ENCODE results near the gene TMEM254. TPM values are rescaled to one million over a fixed set of nuclear protein-coding genes. Genes with fewer than 3 reads are reported as not detected.
A peak's percentile ranks its signal among the peaks of the same experiment; 100 is the strongest.

The TMEM254 gene
- total RNA-seq, 6 donors from 2014 or later: 5.7 to 22.4 (median 16.0) TPM

DNA sequence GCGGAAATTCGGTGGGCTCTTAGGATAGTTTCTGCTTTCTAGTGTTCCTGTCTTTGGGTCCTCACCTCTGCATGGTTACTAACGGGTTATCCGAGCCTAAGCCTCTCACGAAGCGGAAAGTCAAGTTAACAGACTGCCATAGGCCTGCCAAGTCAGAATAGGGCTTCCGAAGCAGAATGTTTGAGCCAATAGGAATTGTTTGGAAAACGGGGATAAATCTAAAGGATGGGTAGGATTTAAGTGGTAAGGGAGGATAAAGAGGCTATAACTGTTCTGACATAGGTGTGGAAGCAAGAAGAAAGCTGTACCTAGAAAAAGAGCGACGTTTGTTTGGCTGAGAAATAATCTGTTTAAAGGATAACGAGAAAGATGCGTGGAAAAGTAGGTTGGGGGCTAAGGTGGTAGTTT, 851 bp downstream of the TMEM254 start:
- peaks cover 14 to 20% (median 16%) of the 10 kb centered on the region in 4 donors for H3K4me1 ChIP-seq
- TF ChIP-seq, protein P1, sequence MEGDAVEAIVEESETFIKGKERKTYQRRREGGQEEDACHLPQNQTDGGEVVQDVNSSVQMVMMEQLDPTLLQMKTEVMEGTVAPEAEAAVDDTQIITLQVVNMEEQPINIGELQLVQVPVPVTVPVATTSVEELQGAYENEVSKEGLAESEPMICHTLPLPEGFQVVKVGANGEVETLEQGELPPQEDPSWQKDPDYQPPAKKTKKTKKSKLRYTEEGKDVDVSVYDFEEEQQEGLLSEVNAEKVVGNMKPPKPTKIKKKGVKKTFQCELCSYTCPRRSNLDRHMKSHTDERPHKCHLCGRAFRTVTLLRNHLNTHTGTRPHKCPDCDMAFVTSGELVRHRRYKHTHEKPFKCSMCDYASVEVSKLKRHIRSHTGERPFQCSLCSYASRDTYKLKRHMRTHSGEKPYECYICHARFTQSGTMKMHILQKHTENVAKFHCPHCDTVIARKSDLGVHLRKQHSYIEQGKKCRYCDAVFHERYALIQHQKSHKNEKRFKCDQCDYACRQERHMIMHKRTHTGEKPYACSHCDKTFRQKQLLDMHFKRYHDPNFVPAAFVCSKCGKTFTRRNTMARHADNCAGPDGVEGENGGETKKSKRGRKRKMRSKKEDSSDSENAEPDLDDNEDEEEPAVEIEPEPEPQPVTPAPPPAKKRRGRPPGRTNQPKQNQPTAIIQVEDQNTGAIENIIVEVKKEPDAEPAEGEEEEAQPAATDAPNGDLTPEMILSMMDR (IDR thresholded peaks at IDR 0.05): no peak
- TF ChIP-seq POLR2A (IDR thresholded peaks at IDR 0.05): no peak
- TF ChIP-seq EP300 (IDR thresholded peaks at IDR 0.05): no peak
- ATAC-seq (ENCODE audit: low FRiP score in 2 of 2) (no peak), DNase-seq (no peak)
- no peaks in the 10 kb centered on the region for H3K9me3 ChIP-seq
- H3K27ac ChIP-seq: peak overlapping the region; percentile 86 to 98 (median 92)
- no peaks in the 10 kb centered on the region for H3K27me3 ChIP-seq
- peak overlapping the region; percentile 60 to 86 (median 76) for H3K4me3 ChIP-seq
- 2 to 3% methylated on average over 12 of the region's 12 CpGs for WGBS, 2 donors
- peaks cover 0 to 12% (median 4%) of the 10 kb centered on the region in 4 donors for H3K36me3 ChIP-seq

DNA sequence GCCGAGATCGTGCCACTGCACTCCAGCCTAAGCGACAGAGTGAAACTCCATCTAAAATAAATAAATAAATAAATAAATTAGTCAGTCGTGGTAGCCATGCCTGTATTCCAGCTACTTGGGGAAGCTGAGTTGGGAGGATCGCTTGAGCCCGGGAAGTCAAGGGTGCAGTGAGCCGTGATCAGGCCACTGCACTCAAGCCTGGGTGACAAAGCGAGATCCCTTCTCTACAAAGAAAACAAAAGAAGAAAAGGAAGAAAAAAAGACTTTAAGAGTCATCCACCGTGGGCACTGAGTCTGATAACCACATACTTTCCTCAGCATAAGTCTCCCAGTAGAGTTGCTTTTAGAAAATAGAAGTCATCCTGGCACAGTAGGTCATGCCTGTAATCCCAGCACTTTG, 2.6 kb downstream of the TMEM254 start:
- DNase-seq (no peak), ATAC-seq (ENCODE audit: low FRiP score in 2 of 2) (no peak)
- H3K27ac ChIP-seq: no peak overlapping the region
- H3K4me3 ChIP-seq: no peak overlapping the region
- H3K27me3 ChIP-seq: no peaks in the 10 kb centered on the region
- peaks cover 0 to 12% (median 4%) of the 10 kb centered on the region in 4 donors for H3K36me3 ChIP-seq
- TF ChIP-seq, protein P1 (IDR thresholded peaks at IDR 0.05): no peak
- no peak for TF ChIP-seq POLR2A (IDR thresholded peaks at IDR 0.05)
- no peak for TF ChIP-seq POLR2AphosphoS5 (IDR thresholded peaks at IDR 0.05)
- TF ChIP-seq EP300 (IDR thresholded peaks at IDR 0.05): no peak
- H3K9me3 ChIP-seq: no peaks in the 10 kb centered on the region
- peaks cover 14 to 20% (median 16%) of the 10 kb centered on the region in 4 donors for H3K4me1 ChIP-seq
- WGBS, 2 donors: 88 to 93% methylated on average over 9 of the region's 9 CpGs

DNA sequence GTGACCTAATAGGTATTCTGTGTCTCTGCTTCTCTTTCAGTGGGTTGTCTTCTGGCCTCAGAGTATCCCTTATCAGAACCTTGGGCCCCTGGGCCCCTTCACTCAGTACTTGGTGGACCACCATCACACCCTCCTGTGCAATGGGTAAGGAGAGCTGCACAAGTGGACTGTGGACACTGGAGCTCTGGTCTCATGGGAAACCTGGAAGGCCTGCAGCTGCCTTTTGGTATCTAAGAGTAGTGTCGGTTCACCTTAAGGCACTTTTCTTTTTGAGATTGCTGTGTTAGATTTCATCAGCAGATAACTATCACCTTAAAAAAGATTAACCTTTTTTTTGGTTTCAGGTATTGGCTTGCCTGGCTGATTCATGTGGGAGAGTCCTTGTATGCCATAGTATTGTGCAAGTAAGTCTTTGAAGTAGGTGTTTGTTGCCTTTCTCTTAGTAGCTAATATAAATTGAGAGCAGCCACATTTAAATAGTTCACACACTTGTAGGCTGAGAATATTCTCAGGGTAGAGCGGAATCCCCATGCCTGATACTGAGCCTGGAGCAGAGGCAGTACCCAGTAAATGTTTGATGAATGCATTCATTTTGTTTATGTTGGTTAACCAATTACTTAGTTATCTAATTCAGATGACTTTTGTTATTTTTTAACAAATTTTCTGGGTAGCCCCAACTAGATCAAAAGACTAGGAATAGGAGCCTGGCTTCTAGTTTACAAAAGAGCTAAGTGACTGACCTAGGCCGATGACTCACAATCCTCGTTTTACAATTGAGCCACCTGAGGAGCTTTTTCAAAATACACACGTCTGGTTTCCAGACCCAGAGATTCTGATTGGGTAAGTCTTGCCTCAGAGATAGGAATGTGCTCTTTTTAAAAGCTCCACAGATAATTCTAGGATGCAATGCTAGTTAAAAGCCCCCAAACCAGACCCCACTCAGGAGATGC, 3.6 kb downstream of the TMEM254 start:
- no peaks in the 10 kb centered on the region for H3K9me3 ChIP-seq
- H3K27ac ChIP-seq: no peak overlapping the region
- TF ChIP-seq EP300 (IDR thresholded peaks at IDR 0.05) (no peak), POLR2A (IDR thresholded peaks at IDR 0.05) (no peak), POLR2AphosphoS5 (IDR thresholded peaks at IDR 0.05) (no peak)
- TF ChIP-seq, protein P1 (IDR thresholded peaks at IDR 0.05): no peak
- peaks cover 0 to 15% (median 4%) of the 10 kb centered on the region in 4 donors for H3K36me3 ChIP-seq
- H3K27me3 ChIP-seq: no peaks in the 10 kb centered on the region
- peaks cover 14 to 20% (median 16%) of the 10 kb centered on the region in 4 donors for H3K4me1 ChIP-seq
- H3K4me3 ChIP-seq: no peak overlapping the region
- DNase-seq (no peak), ATAC-seq (ENCODE audit: low FRiP score in 2 of 2) (no peak)
- 70 to 72% methylated on average over 5 of the region's 5 CpGs for WGBS, 2 donors

DNA sequence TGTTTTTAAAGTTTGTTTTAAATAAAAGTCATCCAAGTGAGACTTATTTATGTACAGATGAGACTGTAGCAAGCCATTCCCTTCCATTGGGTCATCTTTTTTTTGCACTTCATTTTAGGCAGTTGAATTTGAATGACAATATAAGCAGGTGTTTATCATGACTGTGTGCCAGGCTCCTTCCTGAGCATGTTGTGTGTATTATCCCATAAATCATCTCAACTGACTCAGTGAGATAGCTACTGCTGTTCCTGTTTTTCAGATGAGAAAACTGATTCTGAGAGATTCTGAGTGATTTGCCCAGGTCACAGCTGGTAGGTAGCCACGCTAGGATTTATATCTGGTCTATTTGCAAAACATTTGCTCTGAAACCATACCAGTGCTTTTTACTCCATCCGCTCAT, 11.7 kb downstream of the TMEM254 start:
- no peaks in the 10 kb centered on the region for H3K27me3 ChIP-seq
- ATAC-seq (ENCODE audit: low FRiP score in 2 of 2) (no peak), DNase-seq (no peak)
- 66 to 75% methylated on average over 2 of the region's 2 CpGs for WGBS, 2 donors
- H3K36me3 ChIP-seq: peaks cover 0 to 11% (median 0%) of the 10 kb centered on the region in 4 donors
- no peaks in the 10 kb centered on the region for H3K9me3 ChIP-seq
- no peaks in the 10 kb centered on the region for H3K4me1 ChIP-seq
- H3K4me3 ChIP-seq: no peak overlapping the region
- TF ChIP-seq EP300 (IDR thresholded peaks at IDR 0.05) (no peak), POLR2A (IDR thresholded peaks at IDR 0.05) (no peak), POLR2AphosphoS5 (IDR thresholded peaks at IDR 0.05) (no peak)
- TF ChIP-seq, protein P1 (IDR thresholded peaks at IDR 0.05): no peak
- no peak overlapping the region for H3K27ac ChIP-seq
